M059J (cell line): ENCODE data around the gene JOSD1. TPM values are rescaled to one million over a fixed set of nuclear protein-coding genes. Genes with fewer than 3 reads are reported as not detected.
A peak's percentile ranks its signal among the peaks of the same experiment; 100 is the strongest.

Experiments used
- DNase-seq: peaks from one replicate; pipeline ENCODE4 v3.0.0-alpha.2; 2012; ENCODE audit warnings: low read depth
- total RNA-seq: library from RNA; depleted of rRNA; stranded (reverse); fragments of >200 nt; shearing (Covaris generic); gene quantifications from 2 replicates; pipeline ENCODE4 v1.2.3, GENCODE V29; 2014; rRNA removed

Gene JOSD1
- total RNA-seq, result 53.3 and 68.9 TPM in 2 replicates

DNA sequence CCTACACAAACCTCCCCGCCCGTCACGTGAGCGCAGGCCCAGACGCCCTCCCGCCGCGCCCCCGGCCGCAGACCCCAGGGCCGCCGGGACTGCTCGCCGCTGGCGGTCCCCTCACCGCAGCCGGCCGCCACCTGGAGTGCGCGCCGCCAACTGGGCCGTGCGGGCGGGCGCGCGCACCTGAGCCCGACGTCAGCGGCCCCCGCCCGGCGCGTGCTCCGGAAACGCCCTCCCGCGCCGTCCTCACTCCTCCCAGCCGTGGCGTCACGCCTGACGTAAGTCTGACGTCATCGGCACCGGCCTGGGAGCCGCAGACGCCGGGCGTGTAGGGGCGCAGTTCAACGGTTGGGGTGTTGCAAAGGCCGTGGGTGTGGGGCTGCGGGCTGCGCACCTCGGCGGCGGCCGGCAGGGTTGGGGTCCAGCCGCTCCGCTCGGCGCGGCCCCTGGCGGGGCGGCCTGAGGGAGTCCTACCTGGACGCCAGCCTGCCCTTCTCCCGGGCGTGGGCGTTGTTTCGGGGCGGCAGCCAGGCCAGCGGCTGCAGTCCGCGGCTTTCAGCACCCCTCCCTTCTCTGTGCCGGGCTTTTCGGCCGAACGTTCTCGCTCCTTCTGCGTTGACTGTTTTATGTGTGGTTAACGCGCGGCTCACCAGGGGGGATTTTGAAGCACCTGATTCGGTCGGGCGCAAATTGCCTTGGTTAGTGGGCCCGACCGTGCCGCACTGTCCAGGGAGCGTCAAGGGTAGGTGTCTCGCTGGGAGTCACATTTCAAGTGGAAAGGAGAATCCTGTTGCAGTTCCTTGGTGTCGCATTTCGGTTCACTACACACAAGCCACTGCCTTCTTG, at the start of gene JOSD1:
JOSD1 (minus strand) TSS at position 155 of the 840 bp plus-strand sequence. CDS start 956 bp downstream, outside the sequence.
- peak; percentile 85 for DNase-seq

DNA sequence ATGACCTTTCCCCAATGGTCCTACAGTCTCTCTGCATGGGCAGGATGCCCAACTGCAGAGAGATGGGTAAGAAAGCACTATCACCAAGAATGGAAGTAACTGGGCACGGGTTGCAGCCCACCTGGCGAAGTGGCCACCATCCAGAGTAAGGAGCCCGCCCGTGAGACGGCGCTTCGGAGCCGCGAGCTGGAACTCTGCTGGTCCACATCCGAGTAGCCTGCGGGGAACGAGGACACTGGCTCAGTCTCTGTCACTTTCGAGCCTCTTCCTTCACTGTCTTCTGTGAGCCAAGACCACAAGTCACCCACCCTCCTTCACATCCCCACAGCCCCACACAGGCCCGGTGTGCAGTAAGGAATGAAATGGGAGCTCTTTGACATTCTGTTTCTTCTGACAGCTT, 49.4 kb upstream of the JOSD1 start:
- no peak for DNase-seq

DNA sequence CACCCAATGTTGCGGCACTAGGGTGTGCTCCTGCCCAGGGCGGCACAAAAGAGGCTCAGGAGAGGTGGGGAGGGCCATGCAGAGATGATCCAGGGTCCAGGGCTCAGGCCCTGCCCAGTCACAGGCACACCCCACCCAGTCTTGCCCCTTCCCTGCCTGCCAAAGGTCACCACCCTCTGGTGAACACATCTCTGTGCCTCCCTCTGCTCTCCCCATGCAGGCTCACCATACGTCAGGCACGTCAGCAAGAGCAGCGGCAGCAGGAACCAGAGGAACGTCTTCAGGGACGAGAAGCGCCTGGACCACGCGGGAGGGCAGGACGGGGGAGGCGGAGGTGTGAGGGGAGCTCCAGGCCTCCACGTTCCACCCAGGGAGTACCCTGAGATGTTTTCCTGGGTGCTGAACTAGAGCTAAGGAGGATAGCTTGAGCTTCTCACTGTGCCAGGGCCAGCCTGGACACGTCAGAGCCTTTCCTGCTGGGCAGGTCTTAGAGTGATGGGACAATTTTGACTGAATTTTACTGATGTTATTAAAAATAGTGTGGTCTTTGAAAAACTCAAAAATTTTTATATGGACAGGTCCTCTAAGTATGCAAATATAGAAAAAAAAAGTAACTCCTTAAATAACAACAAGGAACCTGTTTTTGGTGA, 47.9 kb upstream of the JOSD1 start:
- DNase-seq, result no peak

DNA sequence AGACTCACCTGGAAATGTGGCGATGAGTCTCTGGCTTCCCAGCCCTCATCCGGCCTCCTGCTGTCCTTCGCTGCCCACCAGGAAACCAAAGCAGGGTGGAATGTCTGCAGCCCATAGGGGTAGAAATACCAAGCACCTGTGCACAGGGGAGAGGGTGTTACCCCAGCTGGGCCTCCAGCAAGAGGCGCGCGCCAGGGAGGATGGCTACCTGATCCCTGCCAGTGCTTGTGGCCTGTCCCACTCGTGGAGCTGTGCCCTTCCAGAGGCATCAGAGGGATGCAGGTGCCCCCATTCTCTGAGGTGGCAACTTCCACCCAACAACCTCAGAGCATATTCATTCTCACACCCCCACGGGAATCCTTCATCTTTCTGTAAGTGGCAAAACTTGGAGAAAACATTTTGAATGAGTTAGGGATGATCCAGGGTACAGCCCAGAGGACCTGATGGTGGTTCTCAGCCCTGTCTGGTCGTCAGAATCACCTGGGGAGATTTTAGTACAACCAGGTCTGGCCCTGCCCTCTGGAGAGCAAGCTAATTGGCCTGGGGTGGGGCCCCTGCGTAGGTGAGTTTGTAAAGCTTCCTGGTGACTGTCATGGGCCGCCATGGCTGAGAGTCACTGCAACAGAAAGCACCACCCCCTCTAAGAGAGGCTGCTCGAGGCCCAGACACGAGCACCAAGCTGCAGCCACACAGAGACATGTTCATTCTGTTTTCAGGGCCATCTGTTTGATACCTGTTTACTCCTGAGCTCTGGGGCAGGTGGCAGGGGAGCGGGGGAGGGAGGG, 45.1 kb upstream of the JOSD1 start:
- DNase-seq, result no peak

DNA sequence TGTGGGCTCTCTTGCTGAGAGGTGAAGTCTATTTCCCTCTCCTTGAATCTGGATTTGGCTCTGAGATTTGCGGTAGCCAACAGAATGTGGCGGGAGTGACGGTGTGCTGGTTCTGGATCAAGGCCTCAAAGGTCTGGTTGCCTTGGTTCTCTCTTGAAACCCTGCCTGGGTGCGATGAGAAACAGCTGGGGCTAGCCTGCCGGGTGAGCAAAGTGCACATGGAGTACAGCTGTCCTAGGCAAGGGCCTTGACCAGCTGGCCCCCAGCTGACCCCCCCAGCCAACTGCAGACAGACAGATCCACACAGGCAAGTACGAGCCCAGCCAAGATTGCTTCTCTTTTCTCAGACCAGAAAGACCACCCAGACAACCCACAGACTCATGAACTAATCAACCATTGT, 44.2 kb upstream of the JOSD1 start:
- DNase-seq, result no peak

DNA sequence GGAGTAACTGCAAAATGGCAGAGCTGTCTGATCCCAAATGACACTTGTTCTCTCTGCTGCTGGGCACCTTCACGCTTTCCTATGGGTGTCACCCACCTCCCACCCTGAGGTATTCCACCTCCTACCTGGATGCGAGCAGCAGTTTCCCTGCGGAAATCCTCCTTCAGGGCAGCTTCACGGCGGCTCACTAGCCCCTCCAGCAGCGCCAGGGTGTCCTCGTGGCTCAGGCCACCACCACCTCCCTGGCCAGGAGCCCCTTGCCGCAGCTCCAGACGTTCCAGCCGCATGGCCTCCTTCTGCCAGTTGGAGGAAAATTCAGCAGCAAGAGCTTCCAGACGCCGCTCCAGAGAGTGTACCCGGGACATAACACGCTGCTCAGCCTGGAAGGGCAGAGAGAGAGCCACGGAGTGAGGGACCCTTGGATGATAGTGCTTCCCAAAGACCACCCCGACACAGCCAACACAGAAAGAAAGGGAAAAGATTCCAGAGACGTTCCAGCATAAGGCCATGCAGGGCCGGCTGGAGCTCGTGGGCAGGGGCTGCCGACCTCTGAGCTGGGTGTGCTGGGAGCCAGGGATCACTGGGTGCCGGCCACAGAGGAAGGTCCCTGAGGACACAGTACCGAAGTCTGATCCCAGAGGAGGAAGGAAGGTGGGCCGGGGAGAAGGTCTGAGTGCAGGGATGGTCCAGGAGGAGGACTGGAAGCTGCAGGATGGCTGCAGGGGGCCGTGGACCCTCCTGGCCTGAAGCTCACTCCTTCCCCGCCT, 41.6 kb upstream of the JOSD1 start:
- no peak for DNase-seq

DNA sequence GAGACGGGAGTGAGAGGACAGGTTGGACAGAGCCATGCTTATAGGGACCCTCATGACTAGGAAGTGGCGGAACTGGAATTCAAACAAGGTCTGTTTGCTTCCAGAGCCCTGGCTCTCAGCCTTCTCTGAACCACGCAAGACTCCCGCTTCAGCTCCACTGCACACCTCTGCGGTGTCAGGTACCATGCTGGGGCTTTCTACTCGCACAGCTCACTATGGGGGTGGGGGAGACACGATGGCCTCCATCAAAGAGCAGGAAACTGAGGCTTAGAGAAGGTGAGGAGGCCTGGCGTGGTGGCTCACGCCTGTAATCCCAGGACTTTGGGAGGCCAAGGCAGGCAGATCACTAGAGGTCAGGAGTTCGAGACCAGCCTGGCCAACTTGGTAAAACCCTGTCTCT, 40.8 kb upstream of the JOSD1 start:
- no peak for DNase-seq

DNA sequence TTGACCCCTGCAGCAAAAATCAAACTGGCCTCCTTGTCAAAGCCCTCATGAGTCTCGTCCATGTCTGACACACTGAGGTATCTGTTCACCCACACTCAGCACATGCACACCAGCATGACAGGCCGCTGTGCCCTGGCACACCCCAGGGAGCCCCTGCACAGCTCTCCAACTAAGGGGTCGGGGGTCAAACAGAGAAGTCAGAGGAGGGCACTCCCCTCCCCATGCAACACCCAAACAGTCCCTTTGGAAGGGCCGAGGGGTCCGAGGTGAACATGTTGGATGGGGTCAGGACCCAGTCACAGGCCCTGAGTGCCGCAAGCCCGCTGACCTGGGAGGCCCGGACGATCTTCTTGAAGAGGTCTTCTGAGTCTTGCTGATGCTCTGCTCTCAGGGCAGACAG, 40.4 kb upstream of the JOSD1 start:
- DNase-seq, result no peak

DNA sequence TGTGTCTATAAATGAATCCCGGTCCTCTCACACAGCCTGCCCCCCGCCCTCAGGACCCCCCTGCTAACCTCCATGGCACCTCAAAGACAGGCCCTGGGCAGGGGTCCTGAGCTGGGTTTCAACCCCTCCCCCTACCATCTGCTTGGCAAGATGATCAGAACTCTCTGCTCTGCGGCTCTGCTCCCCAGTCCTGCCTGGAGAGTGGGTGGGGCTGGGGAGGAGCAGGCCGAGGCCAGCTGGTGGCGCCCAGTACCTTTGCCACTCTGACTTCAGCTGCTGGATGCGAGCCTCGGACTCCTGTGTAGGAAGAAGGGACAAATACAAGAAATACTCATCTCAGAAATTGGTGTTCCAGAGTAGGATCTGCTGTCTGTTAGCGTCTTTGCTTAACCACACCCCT, 40.0 kb upstream of the JOSD1 start:
- DNase-seq, result no peak

DNA sequence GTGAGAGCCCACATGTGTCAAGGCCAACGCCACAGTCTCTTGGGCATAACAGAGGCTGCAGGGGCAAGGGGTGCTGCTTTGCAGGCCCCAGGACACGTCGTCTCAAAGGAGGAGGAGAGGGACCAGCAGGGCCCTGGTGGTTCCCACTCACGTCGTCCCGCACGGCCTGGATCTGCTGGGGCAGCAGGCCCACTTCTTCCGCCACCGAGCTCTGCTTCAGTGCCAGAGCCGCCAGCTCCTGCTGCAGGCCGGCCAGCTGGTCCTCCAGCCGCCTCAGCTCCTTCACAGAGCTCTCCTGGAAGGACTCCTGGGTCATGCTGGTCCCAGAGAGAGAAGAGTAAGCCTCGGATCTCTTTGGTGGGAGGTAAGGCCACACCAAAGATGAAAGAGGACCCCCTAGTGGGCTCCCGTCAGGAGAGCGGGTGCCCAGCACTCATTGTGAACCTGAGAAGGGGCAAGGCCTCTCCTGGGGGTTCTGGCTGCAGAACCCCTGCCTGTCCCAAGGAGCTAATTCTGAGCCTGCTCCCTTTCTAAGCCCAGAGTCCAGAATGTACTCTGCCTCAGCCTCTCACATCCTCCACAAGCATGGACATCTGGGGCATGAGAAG, 39.5 kb upstream of the JOSD1 start:
- no peak for DNase-seq

DNA sequence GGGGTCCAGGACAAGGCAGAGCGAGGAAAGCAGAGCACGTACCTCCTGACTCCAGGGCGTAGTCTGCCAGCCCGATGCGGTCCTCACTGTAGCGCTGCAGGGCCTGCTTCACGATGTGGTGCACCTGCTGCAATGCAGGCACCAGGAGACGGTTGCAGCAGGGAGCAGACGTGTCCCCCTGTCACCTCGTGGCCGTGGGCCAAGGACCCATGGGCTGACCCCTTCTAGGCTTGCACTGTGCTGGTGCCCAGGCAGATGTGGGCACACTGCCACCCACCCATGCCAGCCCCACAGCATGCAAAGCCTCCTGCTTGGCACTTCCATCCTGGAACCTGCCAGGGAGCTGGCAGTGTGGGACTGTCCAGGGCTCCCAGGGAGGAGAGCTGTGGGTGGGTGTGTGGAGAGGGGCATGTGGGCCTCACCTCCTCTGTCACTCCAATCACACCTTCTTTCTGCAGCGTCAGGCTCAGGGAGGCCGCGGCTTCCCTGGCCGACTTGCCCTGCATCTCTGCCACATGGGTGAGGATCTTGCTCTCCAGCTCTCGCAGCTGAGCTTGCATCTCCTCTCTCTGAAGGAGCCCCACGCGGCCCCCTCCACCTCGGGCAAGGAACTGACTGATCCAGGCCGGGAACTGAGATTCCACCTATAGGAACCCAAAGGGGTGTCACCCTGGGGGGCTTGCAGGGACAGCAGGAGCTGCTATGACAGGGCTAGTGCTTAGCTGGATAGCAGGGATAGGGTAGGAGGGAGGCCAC, 38.7 kb upstream of the JOSD1 start:
- no peak for DNase-seq

DNA sequence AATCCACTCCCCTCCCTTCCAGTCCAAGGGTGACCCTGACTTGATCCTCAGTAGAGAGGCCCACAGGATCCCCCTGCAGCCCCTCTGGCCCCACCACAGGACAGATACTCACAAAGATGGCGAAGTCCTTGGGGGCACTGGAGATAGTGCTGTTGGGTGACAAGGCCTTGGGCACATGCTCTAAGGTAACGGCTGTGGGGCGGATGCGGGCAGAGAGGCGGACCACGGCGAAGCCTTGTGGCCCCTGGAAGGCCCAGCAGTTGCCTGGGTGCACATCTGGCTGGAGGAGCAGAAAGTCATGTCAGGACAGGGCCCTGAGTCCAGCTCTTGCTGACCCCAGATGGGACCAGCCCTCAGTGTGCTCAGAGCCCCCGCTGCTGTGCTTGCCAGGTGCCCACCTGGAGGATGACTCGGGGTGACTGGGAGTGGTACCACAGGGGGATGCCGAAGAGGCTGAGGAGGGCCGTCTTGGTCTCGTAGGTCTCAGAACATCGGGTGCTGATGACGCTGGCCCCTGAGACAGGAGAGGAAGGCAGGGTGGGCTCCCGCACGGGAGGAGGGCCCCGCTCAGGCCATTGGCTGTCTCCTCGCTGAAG, 37.8 kb upstream of the JOSD1 start:
- no peak for DNase-seq

DNA sequence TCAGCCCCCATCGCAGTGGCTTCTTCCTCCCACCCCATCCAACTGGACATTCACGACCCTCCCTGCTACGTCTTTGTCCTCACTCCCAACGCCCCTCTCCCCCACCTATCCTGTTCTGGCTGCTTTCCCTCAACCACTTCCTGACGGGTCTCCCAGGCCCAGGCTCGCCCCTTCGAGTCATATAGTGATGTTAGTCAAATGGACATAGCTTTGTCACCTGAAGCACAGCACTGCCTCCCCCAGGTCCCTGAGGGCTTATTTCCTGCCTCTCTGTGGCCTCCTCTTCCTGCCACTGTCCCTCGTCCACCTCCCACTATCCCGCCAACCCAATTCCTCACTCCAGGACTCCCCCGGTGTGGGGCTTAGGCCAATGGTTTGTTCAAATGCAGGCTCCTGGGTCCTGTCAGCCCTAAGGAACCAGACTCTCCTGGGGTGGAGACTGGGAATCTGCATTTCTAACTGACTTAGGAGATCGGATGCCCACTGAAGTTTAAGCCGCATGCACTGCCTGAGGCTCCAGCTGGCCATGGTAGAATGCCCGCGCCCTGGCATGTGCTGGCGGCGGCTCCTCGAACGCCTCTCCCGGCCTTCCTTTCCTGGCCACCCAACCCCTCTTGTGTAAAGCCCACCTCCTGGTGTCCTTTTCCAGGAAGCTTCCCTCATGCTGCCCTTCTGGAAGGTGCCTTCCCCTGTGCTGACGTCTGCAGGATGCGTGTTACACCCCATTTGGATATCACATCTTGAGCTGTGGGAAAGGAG, 36.7 kb upstream of the JOSD1 start:
- peak; percentile 51 for DNase-seq

DNA sequence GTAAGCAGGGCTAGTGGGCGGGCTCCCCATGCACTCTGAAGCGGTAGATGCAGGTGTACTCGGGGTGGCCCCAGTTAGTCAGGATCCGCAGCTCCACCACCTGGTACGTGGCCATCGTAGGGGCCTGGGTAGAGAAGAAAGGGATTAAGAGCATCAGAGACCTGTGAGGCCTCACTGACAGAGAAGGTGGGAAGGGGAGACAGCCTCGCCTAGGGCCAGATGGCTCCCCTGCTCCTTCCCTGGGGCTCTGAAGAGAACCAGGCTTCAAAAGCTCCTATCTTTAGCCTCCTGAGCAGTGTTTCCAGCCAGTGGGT, 35.5 kb upstream of the JOSD1 start:
- DNase-seq, result no peak

DNA sequence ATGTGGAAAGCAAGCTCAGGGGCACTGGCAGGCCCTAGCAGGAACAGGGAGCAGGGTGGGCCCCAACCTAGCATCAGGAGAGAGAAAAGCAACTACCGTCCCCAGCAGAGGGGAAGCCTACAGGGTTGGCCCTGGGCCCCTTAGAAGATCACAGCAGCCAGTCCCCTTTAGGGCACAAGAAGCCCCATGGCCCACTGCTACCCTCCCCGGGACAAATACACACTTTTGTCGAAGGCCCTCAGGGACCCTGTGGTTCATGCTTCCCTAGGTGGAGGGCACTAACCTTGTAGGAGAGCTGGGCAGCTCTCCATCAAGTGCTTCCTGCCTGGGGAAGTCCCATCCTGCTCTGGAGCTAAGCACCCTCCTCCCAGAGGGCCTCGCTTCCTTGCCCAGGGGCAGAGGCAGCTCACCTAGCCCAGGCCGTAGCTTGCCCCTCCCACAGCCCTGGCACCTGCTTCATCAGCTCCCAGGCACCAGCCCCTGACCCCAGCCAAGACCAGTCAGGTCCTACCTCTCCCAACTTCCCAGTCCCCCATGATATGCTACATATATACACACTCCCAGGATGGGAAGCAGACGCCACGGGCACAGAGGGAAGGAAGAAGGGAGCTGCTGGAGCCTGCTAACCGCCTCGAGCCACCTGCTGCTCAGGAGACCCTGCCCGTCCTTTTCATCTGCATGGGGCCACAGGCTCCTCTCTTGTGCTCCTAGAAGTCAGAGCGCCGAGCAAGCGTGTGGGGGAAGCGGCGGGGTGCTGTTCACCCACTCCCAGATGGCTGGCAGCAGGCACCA, 34.9 kb upstream of the JOSD1 start:
- no peak for DNase-seq

DNA sequence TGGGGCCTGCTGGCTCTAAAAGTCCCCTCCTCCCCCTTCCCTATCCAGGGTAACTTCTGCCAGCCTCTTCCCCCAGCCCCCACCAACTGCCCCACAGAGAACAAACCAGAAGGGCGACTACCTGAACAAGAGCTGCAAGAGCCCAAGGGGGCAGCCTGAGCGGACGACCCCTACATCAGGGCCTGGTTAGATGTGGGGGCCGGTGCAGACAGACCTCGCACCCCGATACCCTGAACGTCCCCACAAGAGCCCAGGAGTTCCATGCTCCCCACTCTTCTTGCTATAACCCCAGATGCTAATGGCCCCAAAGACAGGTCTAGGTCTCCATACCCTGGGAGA, 34.4 kb upstream of the JOSD1 start:
- DNase-seq, result no peak

DNA sequence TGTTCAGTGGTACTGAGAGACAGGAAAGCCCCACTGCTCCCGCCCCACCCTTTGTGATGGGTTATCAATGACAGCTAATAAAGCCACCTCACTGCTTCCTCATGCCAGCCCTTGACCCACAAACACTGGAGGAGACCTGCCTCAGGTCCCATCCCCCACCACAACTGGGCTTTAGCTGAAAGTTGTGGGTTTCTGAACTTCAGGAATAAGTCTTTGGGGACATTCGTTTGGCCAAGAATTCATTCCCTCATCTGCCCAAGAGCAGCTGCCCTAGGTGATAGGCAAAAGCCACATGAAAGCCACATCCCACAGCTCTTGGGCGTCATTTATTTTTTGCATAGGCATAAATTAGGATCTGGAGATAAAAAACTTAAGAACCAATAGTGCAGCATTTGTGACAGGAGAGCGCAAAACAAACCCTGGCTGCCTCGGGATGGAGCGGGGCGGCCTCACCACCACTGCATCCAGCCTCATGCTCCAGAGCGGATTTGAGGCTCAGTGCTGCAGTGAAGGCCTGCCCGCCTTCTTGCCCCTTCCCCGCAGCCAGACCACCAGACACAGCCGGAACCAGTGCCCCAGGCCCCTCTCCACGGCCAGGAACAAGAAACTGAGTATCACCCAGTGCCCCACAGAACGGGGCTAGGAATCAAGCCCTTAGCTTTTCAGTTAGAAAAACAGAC, 33.8 kb upstream of the JOSD1 start:
- DNase-seq, result no peak

DNA sequence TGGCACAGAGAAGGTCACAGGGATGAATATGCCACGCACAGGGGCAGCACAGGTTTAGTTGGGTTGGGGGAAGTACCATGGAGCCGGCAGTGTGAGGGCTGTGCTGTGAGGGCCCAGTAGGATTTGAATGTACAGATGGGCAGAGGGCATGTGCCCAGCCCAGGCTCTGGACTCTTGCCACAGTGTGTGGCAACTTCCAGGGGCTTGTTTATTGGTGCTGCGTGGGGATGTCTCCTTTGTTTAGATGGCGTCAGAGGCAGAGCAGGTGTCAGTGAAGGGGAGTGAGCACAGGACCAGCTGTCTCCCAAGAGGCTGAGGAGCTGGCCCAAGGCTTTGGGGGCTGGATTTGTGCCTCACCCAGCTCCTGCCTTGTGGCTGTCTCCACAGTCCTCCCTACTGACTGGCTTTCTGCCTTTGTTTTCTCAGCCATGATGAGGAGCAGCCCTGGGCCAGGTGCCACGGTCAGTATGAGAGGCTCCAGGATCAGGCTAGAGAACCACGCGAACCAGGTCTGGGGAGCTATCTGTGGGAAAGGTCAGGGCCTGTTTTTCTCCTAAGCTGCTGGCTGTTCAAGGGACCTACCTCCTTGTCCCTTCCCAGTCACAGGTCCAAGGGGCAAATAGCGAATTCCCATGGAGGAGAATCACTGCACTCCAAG, 33.1 kb upstream of the JOSD1 start:
- no peak for DNase-seq
